GM21360 (cell line): ENCODE measurements around the gene TRIM74.
"Not testable (repeated sequence)": the region's sequence is repeated elsewhere in the genome, so short reads cannot be mapped to it uniquely, and the experiment has no call there.

Experiments
- ATAC-seq: cut with Tn5 transposase; IDR thresholded peaks from one replicate; pipeline ENCODE4 v1.9.1; 2021; ENCODE audit warnings: mild to moderate bottlenecking, moderate library complexity; ENCODE audit not compliant: unreplicated experiment

The TRIM74 gene

DNA sequence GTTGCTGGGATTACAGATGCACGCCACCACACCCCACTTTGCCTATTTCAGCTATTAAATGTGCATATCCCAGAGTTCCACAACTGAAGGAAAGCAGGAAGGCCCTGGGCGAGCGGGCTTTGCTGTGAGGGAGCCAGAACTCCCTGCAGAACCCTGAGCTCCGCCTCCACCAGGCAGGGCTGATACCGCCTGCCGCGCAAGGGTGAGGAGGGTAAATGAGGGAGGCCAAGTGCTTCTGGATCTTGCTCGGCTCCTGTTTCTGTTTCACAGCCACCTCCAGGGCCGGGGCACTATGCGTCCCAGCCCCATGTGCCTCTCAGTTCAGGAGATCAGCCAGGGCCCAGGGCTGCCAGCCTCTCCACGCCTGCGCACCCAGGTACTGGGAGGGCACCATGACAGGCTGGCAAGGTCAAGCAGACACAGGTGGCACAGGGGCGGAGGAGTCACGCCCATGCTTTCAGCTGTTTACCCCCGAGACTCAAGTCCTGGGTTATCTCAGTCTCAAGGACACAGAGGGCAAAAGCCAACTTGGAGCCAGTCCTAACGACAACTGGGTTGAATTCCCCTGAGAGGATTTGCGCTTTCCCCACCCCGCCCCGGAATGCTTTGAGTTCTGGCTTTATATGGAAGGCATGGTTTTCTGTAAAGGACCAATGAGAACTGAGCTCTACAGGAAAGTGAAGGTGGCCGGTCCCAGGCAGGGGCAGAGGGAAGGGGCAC is 8.5 kb downstream of the TRIM74 start:
- not testable (repeated sequence) for ATAC-seq

DNA sequence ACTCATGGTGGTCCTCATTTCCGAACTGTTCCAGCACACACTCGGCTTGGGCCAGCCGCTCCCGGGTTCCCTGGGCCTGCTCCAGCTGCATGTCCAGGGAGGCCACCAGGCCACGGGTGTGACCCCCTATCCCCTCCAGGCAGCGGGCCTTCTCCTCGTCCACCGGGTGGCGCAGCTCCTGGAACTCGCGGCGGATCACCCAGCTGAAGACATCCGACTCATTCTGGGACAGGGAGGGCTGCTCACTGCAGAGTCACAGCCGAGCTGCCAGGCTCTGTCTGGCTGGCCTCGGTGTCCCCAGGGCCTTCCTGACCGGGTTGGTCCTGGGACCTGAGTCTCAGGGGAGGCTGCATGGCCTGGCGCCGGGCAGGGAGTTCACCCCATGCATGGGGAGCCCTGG is 9.2 kb downstream of the TRIM74 start:
- ATAC-seq: not testable (repeated sequence)

DNA sequence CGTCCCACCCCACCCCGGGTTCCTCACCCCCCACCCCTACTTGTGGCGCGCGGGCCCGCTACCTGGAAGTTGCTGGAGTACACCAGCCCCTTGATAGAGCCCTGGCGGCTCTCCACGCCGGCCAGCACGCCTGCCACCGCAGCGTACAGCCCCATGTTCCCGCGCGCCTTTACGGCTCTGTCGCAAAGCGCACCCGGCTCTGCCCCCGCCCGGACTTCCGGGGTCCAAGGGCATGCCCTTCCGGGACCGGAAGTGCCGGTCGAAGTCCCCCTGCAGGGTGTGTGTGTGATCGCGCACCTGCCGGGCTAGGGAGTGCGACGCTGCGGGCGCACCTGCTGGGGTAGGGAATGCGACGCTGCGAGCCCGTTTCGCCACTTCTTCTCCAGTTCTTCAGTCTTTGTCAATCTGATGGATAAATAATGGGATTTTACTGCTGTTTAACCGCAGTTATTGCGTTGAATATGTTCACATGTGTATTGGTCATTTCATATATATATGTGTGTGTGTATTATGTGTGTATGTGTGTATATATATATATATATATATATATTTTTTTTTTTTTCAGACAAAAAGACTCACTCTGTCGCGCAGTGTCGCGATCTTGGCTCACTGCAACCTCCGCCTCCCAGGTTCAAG is 14.6 kb downstream of the TRIM74 start:
- peak; percentile 80 for ATAC-seq

DNA sequence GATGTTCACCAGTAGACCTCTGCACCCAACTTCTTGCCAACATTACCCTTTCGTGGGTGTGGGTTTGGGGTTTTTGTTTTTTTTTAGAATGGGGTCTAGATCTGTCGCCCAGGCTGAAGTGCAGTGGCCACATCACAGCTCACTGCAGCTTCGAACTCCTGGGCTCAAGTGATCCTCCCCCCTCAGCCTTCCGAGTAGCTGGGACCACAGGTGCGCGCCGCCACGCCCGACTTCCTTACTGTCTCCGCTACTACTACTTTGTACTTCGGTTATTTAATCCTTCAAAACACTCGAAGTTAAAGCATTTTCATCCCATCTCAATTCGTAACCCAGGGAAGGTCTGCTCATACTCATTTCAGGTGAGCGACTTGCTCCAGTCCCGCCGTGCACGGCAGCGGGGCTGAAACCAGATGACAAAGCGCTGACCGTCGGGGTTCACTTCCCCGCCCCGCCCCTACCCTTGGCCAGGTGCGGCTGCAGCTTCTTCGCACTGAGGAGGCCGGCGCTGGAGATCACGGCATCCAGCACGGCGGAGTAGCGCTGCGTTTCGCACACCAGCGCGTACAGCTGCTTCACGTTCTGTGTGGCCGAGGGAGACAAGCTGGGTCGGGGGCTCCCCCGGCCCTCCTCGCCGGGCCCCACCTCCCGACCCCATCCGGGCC is 15.2 kb downstream of the TRIM74 start:
- peak; percentile 54 for ATAC-seq

DNA sequence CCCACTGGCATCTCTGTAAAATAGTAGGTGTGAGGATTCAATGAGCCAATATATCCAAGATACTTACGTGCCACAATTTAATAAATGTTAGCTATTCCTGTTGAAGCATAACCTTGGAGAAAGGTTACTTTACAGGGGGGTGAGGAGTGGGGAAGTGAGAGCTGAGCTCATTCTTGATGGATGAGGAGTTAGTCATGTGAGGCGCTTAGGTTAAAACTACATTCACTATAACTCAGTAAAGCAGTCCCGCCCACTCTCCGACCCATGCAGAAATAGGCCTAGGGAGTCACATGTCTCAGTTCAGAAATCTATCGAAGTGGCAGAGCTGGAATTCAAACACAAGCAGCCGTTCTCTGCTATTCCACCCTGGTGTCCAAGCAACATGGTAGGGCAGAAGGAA is 18.8 kb downstream of the TRIM74 start:
- ATAC-seq: not testable (repeated sequence)

DNA sequence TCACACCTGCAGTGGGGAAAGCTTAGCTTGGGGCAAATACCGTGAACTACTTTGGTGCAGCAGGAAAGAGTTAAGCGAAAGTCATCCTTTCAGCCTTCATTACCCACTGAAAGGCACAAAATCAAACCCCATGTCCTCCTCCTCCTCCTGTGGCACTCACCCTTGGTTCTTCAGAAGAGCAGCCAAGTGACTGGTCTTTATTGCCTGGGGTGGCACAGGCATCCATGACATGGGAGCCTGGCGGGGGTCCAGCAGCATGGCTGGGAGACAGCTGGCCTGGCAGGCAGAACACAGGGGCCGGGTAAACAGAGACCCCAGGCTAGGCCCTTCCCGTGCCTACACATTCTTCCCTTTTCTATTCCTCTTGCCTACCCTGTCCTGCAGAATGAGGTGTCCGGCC is 19.6 kb downstream of the TRIM74 start:
- not testable (repeated sequence) for ATAC-seq

DNA sequence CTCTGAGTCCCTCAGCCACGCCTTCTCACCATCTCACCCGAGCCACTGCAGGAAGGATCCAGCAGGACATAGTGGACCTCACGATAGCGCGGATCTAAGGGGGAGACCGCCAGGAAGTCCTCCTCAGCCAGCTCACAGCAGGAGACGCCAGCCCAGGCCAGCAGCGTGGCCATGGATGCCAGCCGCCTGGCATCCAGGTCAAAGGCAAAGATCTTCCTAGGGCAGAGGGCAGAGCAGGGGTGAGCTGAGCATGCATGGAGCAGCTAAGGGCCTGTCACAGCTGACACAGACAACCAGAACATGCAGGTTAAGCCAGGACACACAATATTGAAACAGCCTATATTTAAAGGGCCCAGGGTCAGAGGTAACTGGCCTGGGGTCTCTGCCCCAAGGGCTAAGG is 20.0 kb downstream of the TRIM74 start:
- ATAC-seq: not testable (repeated sequence)

DNA sequence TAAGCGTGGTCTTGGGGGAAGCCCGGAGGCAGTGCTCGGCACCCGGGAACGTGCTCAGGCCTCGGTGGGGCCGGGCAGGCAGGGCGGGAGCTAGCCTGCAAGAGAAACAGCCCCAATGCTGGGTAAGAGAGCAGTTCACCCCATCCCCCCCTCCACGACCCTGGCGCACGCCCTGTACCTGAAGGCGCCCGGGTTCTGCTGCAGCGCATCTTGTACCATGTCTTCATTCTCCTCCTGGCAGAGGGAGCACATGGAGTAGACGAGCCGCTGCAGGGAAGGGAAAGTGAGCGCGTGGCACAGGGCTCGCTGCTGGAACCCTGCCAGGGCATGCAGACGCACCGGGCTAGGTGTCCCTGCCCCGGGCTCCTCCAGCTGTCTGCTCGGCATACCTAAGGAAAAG is 20.6 kb downstream of the TRIM74 start:
- not testable (repeated sequence) for ATAC-seq

DNA sequence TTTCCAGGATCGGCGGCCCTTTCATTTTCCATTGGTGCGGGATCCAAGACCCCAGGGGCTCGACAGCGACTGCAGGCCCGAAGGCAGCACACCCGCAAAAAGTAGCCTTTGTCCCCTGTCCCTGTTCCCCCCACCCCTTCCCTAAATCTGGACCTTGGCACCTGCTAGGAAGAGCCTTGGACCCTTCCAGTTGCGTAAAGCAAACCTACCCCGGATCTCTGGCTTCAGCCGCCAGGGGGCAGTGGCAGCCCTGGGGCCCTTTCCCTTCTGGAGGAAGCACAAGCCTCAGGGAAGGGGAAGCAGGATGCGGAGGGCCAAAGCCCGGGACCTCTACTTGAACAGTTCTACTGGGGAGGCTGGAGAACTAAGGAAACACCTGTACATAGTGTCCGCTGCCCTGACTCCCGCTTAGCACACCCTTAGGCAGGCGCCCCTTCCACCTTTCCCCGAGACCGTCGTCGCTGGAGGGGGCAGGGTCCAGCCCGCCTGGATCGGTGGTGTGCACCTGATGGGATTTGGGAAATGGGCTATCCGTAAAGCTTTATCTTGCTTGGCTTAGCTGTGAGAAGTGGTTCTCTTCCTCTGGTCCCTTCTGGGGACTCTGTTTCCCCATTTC is 23.0 kb downstream of the TRIM74 start:
- not testable (repeated sequence) for ATAC-seq

DNA sequence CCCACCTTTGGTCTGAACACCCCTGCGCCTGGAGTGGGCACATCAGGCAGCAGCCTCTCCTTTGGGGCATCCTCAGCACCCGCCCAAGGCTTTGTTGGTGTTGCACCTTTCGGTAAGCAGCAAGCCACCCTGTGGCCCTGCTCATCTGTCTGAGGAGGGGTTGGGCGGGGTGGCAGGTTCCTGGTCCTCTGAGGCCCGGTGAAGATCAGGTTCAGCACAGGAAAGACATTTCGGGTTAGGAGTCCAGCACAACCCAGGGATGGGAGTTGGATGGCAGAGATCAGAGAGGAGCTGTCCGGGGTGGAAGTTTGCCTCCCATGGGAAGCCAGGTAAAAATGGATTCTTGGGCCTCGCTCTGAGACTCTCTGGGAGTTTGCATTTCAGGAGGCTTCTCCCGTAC is 23.7 kb downstream of the TRIM74 start:
- not testable (repeated sequence) for ATAC-seq

DNA sequence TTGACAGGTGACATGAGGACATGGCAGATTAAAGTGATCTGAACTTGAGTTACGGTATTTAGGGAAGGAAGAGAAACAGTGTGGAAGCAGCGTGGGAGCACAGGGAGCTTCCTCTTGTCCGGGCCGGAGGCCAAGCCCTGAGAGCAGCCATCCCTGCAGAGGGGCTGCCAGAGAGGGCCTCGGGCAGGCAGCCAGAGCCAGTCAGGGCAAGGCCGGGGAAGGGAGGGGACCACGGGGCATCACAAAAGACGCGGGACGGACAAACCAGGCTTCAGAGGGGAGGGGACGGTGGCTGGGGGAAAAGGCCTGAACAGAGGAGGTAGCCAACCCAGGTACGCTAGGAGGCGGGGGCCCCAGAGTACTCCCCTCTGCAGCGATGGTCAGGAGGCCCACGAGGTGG is 24.3 kb downstream of the TRIM74 start:
- ATAC-seq: not testable (repeated sequence)

DNA sequence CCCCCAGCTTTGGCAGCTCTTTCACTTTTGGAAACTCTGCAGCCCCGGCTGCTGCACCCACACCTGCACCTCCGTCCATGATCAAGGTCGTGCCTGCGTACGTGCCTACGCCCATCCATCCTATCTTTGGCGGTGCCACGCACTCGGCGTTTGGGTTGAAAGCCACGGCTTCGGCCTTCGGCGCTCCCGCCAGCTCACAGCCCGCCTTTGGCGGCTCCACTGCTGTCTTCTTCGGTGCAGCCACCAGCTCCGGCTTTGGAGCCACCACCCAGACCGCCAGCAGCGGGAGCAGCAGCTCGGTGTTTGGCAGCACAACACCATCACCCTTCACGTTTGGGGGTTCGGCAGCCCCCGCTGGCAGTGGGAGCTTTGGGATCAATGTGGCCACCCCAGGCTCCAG is 26.3 kb downstream of the TRIM74 start:
- ATAC-seq: not testable (repeated sequence)

DNA sequence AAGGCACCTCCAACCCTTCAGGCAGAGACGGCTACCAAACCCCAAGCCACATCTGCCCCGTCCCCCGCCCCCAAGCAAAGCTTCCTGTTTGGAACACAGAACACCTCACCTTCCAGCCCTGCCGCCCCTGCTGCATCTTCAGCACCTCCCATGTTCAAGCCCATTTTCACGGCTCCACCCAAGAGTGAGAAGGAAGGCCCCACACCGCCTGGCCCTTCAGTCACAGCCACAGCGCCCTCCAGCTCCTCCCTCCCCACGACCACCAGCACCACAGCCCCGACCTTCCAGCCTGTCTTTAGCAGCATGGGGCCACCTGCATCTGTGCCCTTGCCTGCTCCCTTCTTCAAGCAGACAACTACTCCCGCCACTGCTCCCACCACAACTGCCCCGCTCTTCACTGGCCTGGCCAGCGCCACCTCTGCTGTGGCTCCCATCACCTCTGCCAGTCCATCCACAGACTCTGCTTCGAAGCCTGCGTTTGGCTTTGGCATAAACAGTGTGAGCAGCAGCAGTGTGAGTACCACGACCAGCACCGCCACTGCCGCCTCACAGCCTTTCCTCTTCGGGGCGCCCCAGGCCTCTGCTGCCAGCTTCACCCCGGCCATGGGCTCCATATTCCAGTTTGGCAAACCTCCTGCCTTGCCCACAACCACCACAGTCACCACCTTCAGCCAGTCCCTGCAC is 27.1 kb downstream of the TRIM74 start:
- not testable (repeated sequence) for ATAC-seq

DNA sequence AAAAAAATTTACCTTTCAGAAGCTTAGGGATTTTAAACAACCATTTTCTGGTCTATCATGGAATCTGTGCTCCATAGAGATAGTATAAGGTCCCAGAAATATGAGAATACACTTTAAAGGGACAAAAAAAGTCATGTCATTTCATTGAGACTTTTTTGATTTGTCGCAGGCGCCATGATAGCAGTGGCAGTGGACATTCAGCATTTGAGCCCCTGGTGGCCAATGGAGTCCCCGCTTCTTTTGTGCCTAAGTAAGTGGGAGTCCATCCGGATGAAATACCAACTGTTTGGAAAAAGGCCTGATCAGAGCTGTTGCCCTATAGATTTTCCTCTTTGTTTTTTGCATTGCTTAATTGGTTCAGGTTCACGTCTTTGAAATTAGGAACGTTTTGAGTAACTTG is 41.0 kb downstream of the TRIM74 start:
- not testable (repeated sequence) for ATAC-seq

DNA sequence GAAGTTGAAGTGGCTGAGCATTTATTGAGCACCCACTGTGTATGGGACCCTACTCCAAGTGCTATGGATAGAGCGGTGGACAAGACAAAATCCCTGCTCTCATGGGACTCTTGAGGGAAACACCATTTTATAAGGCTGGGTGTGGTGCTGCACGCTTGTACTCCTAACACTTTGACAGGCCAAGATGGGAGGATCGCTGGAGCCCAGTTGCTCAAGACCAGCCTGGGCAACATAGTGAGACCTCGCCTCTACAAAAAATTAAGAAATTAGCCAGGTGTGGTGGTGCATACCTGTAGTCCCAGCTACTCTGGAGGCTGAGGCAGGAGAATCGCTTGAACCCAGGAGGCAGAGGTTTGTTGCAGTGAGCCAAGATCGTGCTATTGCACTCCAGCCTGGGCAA is 41.5 kb downstream of the TRIM74 start:
- not testable (repeated sequence) for ATAC-seq

DNA sequence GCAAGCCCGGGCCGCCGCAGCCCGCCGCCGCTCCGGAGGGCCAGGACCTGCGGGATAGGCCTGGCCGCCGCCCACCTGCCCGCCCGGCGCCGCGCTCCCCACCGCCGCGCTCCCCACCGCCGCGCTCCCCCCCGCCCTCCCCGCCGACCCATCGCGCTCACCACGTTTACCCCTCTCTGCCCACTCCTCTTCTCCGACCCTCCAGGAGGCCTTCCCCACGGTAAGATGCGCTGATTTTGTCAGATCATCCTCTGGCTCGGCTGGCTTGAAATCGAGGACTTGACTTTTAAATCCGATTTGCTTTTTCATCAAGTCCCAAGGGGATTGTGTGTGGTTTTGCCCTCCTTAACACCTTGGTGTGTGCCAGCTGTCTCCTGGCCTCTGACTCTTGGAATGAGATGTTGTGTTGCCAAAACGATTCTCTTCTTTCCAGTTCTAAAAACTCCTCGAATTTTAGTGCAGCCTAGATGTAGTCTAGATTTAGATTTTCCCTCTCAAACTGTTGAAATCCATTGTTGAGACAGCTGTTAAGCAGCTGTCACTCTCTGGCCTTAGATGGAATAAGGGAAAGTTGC is 43.6 kb downstream of the TRIM74 start:
- ATAC-seq: no peak

DNA sequence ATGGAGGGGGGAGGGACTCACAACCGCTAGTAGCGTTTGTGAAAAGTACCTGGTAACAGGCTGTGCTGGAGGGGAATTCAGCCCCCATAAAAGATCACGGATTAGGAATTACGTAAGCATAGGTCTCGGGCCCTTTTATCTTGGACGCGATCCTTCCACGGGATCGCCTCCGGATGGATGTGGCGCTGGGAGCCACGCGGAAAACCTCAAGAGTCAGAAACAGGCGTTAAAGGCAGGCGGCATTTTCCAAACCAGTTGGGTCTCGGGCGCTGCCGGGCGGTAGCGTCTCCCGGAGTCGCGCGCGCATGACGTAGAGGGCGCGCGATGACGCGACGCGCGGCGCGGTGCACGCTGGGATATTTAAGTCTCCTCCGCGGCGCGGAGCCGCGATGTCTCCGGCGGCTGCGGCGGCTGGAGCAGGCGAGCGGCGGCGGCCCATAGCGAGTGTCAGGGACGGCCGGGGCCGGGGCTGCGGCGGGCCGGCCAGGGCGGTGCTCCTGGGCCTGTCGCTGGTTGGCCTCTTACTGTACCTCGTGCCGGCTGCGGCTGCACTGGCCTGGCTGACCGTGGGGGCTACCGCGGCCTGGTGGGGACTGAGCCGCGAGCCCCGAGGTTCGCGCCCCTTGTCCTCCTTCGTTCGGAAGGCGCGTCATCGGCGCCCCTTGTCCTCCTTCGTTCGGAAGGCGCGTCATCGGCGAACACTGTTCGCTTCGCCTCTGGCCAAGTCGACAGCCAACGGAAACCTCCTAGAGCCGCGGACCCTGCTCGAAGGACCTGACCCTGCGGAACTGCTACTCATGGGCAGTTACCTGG is 44.3 kb downstream of the TRIM74 start, which contains the start of gene POM121:
Gene POM121, plus strand, starts transcription at position 363 of the 813 bp plus-strand sequence. Its CDS starts 27 bp downstream, at position 390.
- ATAC-seq: peak; percentile 78

DNA sequence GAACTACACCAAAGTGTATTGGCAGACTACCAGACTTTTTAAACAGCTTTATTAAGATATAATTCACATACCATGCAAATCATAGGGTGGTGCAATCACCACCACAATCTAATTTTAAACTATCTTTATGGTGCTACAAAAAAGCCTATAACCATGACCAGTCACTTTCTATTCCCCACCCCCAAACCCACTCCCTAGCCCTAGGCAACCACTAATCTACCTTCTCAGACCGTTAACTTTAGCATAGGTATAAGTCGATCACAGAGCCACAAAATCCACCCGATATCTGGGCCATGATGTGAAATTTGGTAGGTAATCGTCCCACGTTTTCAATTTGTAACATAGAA is 44.9 kb downstream of the TRIM74 start:
- no peak for ATAC-seq

DNA sequence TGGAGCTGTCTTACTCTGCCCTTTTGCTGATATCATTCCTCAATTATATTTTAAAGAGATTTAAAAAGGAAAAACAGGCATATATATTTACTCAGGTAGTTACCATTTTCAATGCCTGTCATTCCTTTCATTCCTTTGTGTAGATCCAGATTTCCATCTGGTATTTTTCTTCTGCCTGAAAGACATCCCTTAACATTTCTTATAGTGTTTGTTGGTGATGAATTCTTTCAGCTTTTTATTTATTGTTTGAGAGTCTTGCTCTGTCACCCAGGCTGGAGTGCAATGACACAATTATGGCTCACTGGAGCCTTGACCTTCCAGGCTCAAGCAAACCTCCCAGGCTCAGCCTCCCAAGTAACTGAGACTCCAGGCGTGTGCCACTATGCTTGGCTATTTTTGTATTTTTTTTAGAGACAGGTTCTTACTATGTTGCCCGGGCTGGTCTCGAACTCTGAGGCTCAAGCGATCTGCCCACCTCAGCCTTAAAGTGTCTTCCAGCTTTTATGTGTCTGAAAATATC is 50.0 kb downstream of the TRIM74 start:
- no peak for ATAC-seq
